IPS-18c (cell line): ENCODE data around the gene FAM171A1.
"Not testable (repeated sequence)": the region's sequence is repeated elsewhere in the genome, so short reads cannot be mapped to it uniquely, and the experiment has no call there.

Experiments used
- H3K4me3 ChIP-seq: 2 replicates; pipeline ENCODE4 v1.7.0; 2013; ENCODE audit warnings: low read depth, mild to moderate bottlenecking, low read length, moderate library complexity; ENCODE audit not compliant: insufficient read depth
- H3K9me3 ChIP-seq: one replicate; pipeline ENCODE4 v1.6.1; 2013; ENCODE audit warnings: mild to moderate bottlenecking, low read length, moderate library complexity; ENCODE audit not compliant: control insufficient read depth, insufficient read depth

Gene FAM171A1

GRCh38 chr10:15313047-15313446 is 58.0 kb downstream of the FAM171A1 start:
- H3K9me3 ChIP-seq, result no peaks in the 10 kb centered on the region

GRCh38 chr10:15311569-15312280 is 59.4 kb downstream of the FAM171A1 start:
- Histone ChIP-seq H3K4me3 (no peak overlapping the region), H3K9me3 (no peaks in the 10 kb centered on the region)

More at GRCh38 chr10:15313047-15313446, 58.0 kb downstream of the FAM171A1 start:
- no peak overlapping the region for H3K4me3 ChIP-seq

GRCh38 chr10:15310776-15311568 is 60.1 kb downstream of the FAM171A1 start:
- no peak overlapping the region for H3K4me3 ChIP-seq
- H3K9me3 ChIP-seq, result no peaks in the 10 kb centered on the region

DNA sequence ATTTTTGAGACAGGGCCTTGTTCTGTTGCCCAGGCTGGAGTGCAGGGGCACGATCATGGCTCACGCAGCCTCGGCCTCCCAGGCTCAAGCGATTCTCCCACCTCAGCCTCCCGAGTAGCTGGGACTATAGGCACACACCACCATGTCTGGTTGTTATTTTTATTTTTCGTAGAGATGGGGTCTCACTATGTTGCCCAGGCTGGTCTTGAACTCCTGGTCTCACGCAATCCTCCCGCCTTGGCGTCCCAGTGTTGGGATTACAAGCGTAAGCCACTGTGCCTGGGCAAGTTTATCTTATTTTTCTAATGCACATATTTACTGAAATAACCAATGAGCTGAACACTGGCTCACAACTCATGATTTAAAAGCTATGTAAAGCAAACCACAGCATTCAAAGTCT is 61.9 kb downstream of the FAM171A1 start:
- no peaks in the 10 kb centered on the region for H3K9me3 ChIP-seq
- no peak overlapping the region for H3K4me3 ChIP-seq

DNA sequence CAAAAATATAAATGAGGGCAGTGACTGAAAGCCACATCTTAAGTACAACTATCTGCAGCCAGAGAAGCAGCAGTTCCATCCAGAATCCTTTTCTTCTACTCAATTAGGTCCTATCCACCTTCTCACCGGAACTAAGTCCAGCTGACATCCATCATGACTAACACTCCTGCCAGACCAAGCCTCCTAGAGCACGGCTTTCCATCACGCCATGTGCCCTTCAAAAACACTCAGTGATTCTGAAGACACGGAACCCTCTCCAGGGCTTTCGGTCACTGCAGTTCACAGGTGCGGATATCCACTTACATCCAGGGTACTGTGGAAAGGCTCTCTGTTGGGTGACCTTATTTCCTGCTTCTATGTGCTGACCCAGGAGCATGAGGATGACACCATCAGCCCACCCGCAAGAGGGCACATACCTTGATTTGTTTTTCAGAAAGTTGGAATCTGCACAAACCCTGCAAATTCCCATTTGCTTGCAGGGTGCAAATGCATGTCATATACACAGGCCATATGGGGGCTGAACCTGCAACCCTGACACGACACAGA is 64.3 kb downstream of the FAM171A1 start:
- Histone ChIP-seq H3K9me3 (no peaks in the 10 kb centered on the region), H3K4me3 (no peak overlapping the region)

GRCh38 chr10:15305634-15306033 is 65.5 kb downstream of the FAM171A1 start:
- no peak overlapping the region for H3K4me3 ChIP-seq

DNA sequence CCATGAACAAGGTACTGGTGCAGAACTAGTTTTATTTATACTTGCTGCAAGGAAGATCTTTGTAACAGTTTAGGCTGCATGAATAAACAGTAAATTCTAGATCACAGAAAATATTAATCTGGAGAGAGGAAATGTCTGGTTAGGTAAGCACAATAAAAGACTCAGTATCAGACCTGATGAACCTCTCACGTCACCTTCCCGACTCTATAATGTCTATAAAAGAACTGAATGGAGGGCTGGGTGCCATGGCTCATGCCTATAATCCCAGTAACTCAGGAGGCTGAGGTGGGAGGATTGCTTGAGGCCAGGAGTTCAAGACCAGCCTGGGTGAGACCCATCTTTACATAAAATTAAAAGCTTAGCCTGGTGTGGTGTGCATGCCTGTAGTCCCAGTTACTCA is 65.9 kb downstream of the FAM171A1 start:
- Histone ChIP-seq H3K4me3 (no peak overlapping the region), H3K9me3 (no peaks in the 10 kb centered on the region)

More at GRCh38 chr10:15305634-15306033, 65.5 kb downstream of the FAM171A1 start:
- H3K9me3 ChIP-seq, result no peaks in the 10 kb centered on the region

- H3K9me3 ChIP-seq, H3K4me3 ChIP-seq: not testable (repeated sequence)
Measured at GRCh38 chr10:15302188-15302956, 68.7 kb downstream of the FAM171A1 start.

GRCh38 chr10:15300697-15301096 is 70.4 kb downstream of the FAM171A1 start:
- no peak overlapping the region for H3K4me3 ChIP-seq
- no peaks in the 10 kb centered on the region for H3K9me3 ChIP-seq

DNA sequence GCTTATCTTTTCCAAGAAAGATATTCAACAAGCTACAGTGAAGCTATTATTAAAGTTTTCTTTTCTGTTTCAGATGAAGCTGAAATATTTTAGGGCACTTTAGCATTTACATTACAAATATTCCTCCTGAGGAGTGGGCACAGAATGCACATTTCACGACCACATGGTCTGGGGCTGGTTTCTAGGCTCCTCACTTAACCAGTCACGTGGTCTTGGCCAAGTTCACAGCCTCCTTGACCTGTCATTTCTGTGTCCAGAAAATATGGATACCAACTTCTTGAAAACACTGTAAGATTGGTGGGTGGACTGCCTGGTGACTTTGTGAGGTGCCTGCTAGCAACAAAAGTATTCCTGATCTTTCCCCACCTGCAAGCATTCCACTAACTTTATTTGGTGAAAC is 70.9 kb downstream of the FAM171A1 start:
- H3K9me3 ChIP-seq, result no peaks in the 10 kb centered on the region
- H3K4me3 ChIP-seq, result no peak overlapping the region

DNA sequence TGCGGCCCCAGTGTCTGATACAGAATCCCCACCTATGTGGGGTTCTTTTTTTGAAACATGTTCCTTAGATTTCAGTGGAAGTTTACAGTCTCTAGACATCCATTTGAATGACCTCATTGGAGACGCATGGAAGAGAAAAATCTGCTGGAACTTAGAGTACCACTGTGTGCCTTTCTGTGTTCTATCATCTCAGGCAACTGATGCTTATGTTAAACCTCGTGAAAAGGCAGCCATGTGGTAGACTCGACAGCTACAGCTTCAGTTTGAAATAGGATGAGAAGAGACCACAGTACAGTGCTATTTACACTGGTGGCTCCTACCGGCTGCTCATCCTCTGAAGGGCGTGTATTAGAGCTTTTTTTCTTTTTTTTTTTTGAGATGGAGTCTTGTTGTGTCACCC is 74.4 kb downstream of the FAM171A1 start:
- no peaks in the 10 kb centered on the region for H3K9me3 ChIP-seq
- no peak overlapping the region for H3K4me3 ChIP-seq

GRCh38 chr10:15295537-15296325 is 75.4 kb downstream of the FAM171A1 start:
- no peak overlapping the region for H3K4me3 ChIP-seq
- H3K9me3 ChIP-seq, result no peaks in the 10 kb centered on the region

- Histone ChIP-seq H3K4me3 (no peak overlapping the region), H3K9me3 (no peaks in the 10 kb centered on the region)
Measured at GRCh38 chr10:15293862-15294842, 76.9 kb downstream of the FAM171A1 start.

DNA sequence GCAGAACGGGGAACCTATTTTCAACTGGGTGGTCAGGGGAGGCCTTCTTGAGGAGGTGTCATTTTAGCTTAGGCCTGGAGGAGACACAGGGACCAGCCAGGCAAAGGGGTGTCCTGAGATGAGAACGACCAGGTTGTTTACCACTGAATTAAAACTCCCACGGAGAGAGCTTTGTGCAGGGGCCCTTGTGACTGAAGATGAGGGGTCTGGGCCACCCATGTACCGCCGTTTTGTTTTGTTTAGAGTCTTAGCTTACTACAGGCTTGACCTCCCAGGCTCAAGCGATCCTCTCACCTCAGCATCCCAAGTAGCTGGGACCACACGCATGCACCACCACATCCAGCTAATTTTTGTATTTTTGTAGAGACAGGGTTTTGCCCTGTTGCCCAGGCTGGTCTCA is 80.4 kb downstream of the FAM171A1 start:
- Histone ChIP-seq H3K4me3 (no peak overlapping the region), H3K9me3 (no peaks in the 10 kb centered on the region)

DNA sequence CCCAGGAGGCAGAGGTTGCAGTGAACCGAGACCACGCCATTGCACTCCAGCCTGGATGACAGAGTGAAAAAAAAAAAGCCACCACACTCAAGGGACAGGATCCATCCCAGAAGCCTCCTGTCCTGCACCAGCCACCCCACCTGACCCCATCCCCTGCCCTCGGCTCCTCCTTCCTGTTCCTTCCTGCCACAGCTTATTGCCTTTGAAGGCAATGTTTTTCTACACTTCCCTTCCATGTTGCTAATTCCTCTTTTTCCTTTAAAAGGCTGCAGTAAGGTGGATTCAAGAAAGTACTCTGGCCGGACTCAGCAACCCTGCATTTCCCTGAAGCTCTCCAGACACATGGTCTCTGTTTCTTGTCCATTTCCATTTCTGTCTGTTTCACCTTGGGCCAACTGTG is 80.9 kb downstream of the FAM171A1 start:
- Histone ChIP-seq H3K4me3 (no peak overlapping the region), H3K9me3 (no peaks in the 10 kb centered on the region)

DNA sequence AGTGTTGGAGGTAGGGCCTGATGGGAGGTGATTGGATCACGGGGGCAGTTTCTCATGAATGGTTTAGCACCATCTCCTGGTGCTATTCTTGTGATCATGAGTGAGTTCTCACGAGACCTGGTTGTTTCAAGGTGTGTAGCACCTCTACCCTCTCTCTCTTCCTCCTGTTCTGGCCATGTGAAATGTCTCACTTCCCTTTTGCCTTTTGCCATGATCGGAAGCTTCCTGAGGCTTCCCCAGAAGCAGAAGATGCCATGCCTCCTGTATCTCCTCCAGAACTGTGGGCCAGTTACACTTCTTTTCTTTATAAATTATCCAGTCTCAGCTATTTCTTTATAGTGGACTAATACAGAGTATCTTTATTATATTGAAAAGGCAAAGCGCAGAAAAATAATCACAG is 90.1 kb downstream of the FAM171A1 start:
- Histone ChIP-seq H3K9me3 (no peaks in the 10 kb centered on the region), H3K4me3 (no peak overlapping the region)
